Caco-2 (cell line): ENCODE results near the gene NAV1. TPM values are rescaled to one million over a fixed set of nuclear protein-coding genes. Genes with fewer than 3 reads are reported as not detected.

ENCODE experiments used
- BruUV-seq: library from RNA; stranded (reverse); fragments of 400-500 nt; replicated peaks from 2 replicates; lab custom pipeline; 2021; lab: Mats Ljungman, UMichigan
- CTCF ChIA-PET: fragments of 300-600 bp; sonication (Branson Sonifier 250); formaldehyde crosslinking; loops from one replicate; lab custom pipeline; 2022; ENCODE audit warnings: antibody characterized with exemption; lab: Charles Lee
- POLR2A ChIA-PET: fragments of 300-600 bp; sonication (Branson Sonifier 250); formaldehyde crosslinking; loops from one replicate; lab custom pipeline; 2022; ENCODE audit warnings: antibody characterized with exemption; lab: Charles Lee
- DNase-seq, 2 experiments: peaks; one replicate each; pipeline versions ENCODE4 v3.0.0 to v3.0.0-alpha.2; 2020 to 2022
- H3K27me3 ChIP-seq: replicated peaks from 2 replicates; pipeline ENCODE4 v1.6.0; 2011; ENCODE audit warnings: low read length; ENCODE audit not compliant: control insufficient read depth, insufficient read depth
- H3K36me3 ChIP-seq: 2 replicates; pipeline ENCODE4 v1.5.1; 2011; ENCODE audit warnings: low read length; ENCODE audit not compliant: control insufficient read depth, insufficient read depth
- H3K4me1 ChIP-seq: fragments of 250-450 bp; sonication (Bioruptor Pico); 2 replicates; pipeline ENCODE4 v1.5.1; 2020; ENCODE audit warnings: mild to moderate bottlenecking
- H3K4me3 ChIP-seq: 2 replicates; pipeline ENCODE4 v1.5.1; 2011; ENCODE audit warnings: low read depth, mild to moderate bottlenecking, control low read depth, low read length
- H3K9me3 ChIP-seq: fragments of 250-450 bp; sonication (Bioruptor Pico); 2 replicates; pipeline ENCODE4 v1.5.1; 2020; ENCODE audit warnings: mild to moderate bottlenecking, moderate library complexity
- H3K27ac Mint-ChIP-seq: one replicate; pipeline ENCODE4 v1.8.0; 2022; ENCODE audit warnings: mixed read lengths; ENCODE audit not compliant: unreplicated experiment
- H3K27me3 Mint-ChIP-seq: one replicate; pipeline ENCODE4 v1.8.0; 2022; ENCODE audit warnings: mixed read lengths; ENCODE audit not compliant: insufficient read depth, unreplicated experiment
- H3K36me3 Mint-ChIP-seq: one replicate; pipeline ENCODE4 v1.8.0; 2022; ENCODE audit warnings: mild to moderate bottlenecking, mixed read lengths; ENCODE audit not compliant: insufficient read depth, unreplicated experiment
- H3K4me1 Mint-ChIP-seq: one replicate; pipeline ENCODE4 v1.8.0; 2022; ENCODE audit warnings: low read depth, mixed read lengths; ENCODE audit not compliant: unreplicated experiment
- H3K4me3 Mint-ChIP-seq: one replicate; pipeline ENCODE4 v1.8.0; 2022; ENCODE audit warnings: mild to moderate bottlenecking, moderate library complexity, mixed read lengths; ENCODE audit not compliant: unreplicated experiment
- H3K9me3 Mint-ChIP-seq: one replicate; pipeline ENCODE4 v1.8.0; 2022; ENCODE audit warnings: mixed read lengths; ENCODE audit not compliant: unreplicated experiment
- CTCF ChIP-seq, 2 experiments: fragments of 200-600 bp in 1 of 2; IDR thresholded peaks; 1 replicate in 1 of 2; 2 replicates in 1 of 2; pipeline versions ENCODE4 v1.5.1 to v1.8.0; 2011 to 2022; ENCODE audit warnings: antibody characterized with exemption in 1 of 2, control low read depth in 1 of 2, inconsistent platforms in 1 of 2, low read depth in 1 of 2, low read length in 1 of 2, mild to moderate bottlenecking in 1 of 2, moderate library complexity in 1 of 2; ENCODE audit not compliant: insufficient read depth in 1 of 2, severe bottlenecking in 1 of 2, unreplicated experiment in 1 of 2
- intact Hi-C: fragments of 100-400 bp; cut with micrococcal nuclease; formaldehyde crosslinking; loops from one replicate; pipeline ENCODE4 v1.10.0; 2022; ENCODE audit not compliant: unreplicated experiment
- total RNA-seq: library from RNA; stranded (reverse); gene quantifications from 2 replicates; pipeline ENCODE4 v1.2.3, GENCODE V29; 2022

Gene NAV1
- total RNA-seq, 1 experiment from 2014 or later: 2.0 TPM

- Mint-ChIP-seq H3K36me3 (peaks cover 27% of the 10 kb centered on the region), H3K4me3 (no peak overlapping the region), H3K4me1 (peaks cover 26% of the 10 kb centered on the region), H3K27me3 (no peaks in the 10 kb centered on the region), H3K27ac (peak overlapping the region; percentile 28), H3K9me3 (no peaks in the 10 kb centered on the region)
- Histone ChIP-seq H3K4me3 (no peak overlapping the region), H3K4me1 (peaks cover 48% of the 10 kb centered on the region), H3K36me3 (no peaks in the 10 kb centered on the region), H3K27me3 (no peaks in the 10 kb centered on the region), H3K9me3 (no peaks in the 10 kb centered on the region)
- no peak for TF ChIP-seq CTCF (IDR thresholded peaks at IDR 0.05; ENCODE audit: insufficient read depth in 1 of 2, low read depth in 1 of 2, low read length in 1 of 2, severe bottlenecking in 1 of 2, unreplicated experiment in 1 of 2)
- CTCF ChIA-PET: interaction anchor here (4.3 to 6.2 kb wide), 2 partner anchors 13 to 18 kb away, joined by 22 to 46 read pairs; no protein-coding TSS in a partner anchor
- POLR2A ChIA-PET: interaction anchor here (0.5 kb wide), 1 partner anchor 16 kb away, joined by 3 read pairs; no protein-coding TSS in a partner anchor
- no peak for DNase-seq
- intact Hi-C loops: no loop called here
- no TSS peak for BruUV-seq
Observed at GRCh38 chr1:201499795-201500669, 38.9 kb upstream of the NAV1 start.

GRCh38 chr1:201500670-201501120, 38.2 kb upstream of the NAV1 start:
- Mint-ChIP-seq H3K36me3 (peaks cover 23% of the 10 kb centered on the region), H3K4me1 (peaks cover 33% of the 10 kb centered on the region), H3K27ac (peak overlapping the region; percentile 28), H3K27me3 (no peaks in the 10 kb centered on the region), H3K9me3 (no peaks in the 10 kb centered on the region), H3K4me3 (no peak overlapping the region)
- no peak for TF ChIP-seq CTCF (IDR thresholded peaks at IDR 0.05; ENCODE audit: insufficient read depth in 1 of 2, low read depth in 1 of 2, low read length in 1 of 2, severe bottlenecking in 1 of 2, unreplicated experiment in 1 of 2)
- BruUV-seq: no TSS peak
- intact Hi-C loops: no loop called here
- Histone ChIP-seq H3K36me3 (no peaks in the 10 kb centered on the region), H3K27me3 (no peaks in the 10 kb centered on the region), H3K9me3 (no peaks in the 10 kb centered on the region), H3K4me3 (no peak overlapping the region), H3K4me1 (peaks cover 55% of the 10 kb centered on the region)
- ChIA-PET POLR2A (interaction anchor here (0.5 kb wide), 1 partner anchor 15 kb away, joined by 3 read pairs; no protein-coding TSS in a partner anchor), CTCF (interaction anchor here (0.9 to 6.2 kb wide), 4 partner anchors 12 to 64 kb away, joined by 3 to 46 read pairs (median 14); no protein-coding TSS in a partner anchor)
- no peak for DNase-seq

GRCh38 chr1:201501144-201501543, 37.8 kb upstream of the NAV1 start:
- DNase-seq: no peak
- no peak for TF ChIP-seq CTCF (IDR thresholded peaks at IDR 0.05; ENCODE audit: insufficient read depth in 1 of 2, low read depth in 1 of 2, low read length in 1 of 2, severe bottlenecking in 1 of 2, unreplicated experiment in 1 of 2)
- Histone ChIP-seq H3K9me3 (no peaks in the 10 kb centered on the region), H3K36me3 (no peaks in the 10 kb centered on the region), H3K4me3 (no peak overlapping the region), H3K4me1 (peaks cover 59% of the 10 kb centered on the region), H3K27me3 (no peaks in the 10 kb centered on the region)
- ChIA-PET POLR2A (interaction anchor here (1.0 kb wide), 1 partner anchor 60 kb away, joined by 6 read pairs; no protein-coding TSS in a partner anchor), CTCF (interaction anchor here (0.9 to 6.2 kb wide), 4 partner anchors 12 to 65 kb away, joined by 3 to 46 read pairs (median 14); no protein-coding TSS in a partner anchor)
- Mint-ChIP-seq H3K27me3 (no peaks in the 10 kb centered on the region), H3K4me3 (no peak overlapping the region), H3K27ac (peak overlapping the region; percentile 28), H3K4me1 (peaks cover 36% of the 10 kb centered on the region), H3K36me3 (peaks cover 19% of the 10 kb centered on the region), H3K9me3 (no peaks in the 10 kb centered on the region)
- no TSS peak for BruUV-seq
- intact Hi-C loops: no loop called here
